Activated naive CD8-positive, alpha-beta T cell treated with anti-CD3 and anti-CD28 coated beads, Interleukin-2, amount 10 ng/mL, durations not matched to agents 7 days and 5 days (primary cell): ENCODE measurements around the gene MRAP2. TPM values are rescaled to one million over a fixed set of nuclear protein-coding genes. Genes with fewer than 3 reads are reported as not detected.

Experiments
- ATAC-seq: fragments of 150-1000 bp; cut with Tn5 transposase; one replicate; pipeline ENCODE4 v1.10.0; 2021; ENCODE audit warnings: low read depth, moderate library complexity
- POLR2A ChIA-PET: fragments of 350-600 bp; sonication (Branson Sonifier 250); formaldehyde crosslinking; loops from one replicate; lab custom pipeline; 2021; ENCODE audit warnings: antibody characterized with exemption; lab: Charles Lee
- DNase-seq: peaks from one replicate; pipeline ENCODE4 v3.0.0; 2021
- H3K27ac Mint-ChIP-seq: one replicate; pipeline ENCODE4 v1.8.0; 2022; ENCODE audit warnings: mild to moderate bottlenecking, mixed read lengths
- H3K27me3 Mint-ChIP-seq: one replicate; pipeline ENCODE4 v1.8.0; 2022; ENCODE audit warnings: mild to moderate bottlenecking, moderate library complexity, mixed read lengths
- H3K36me3 Mint-ChIP-seq: one replicate; pipeline ENCODE4 v1.8.0; 2021; ENCODE audit warnings: mild to moderate bottlenecking, mixed read lengths
- H3K4me1 Mint-ChIP-seq: one replicate; pipeline ENCODE4 v1.8.0; 2021; ENCODE audit warnings: mixed read lengths
- H3K4me3 Mint-ChIP-seq: one replicate; pipeline ENCODE4 v1.8.0; 2022; ENCODE audit warnings: mild to moderate bottlenecking, moderate library complexity, mixed read lengths
- H3K9me3 Mint-ChIP-seq: one replicate; pipeline ENCODE4 v1.8.0; 2021; ENCODE audit warnings: mixed read lengths
- total RNA-seq, 2 experiments: library from RNA; stranded (reverse); gene quantifications; one replicate each; pipeline ENCODE4 v1.2.3, GENCODE V29; 2021

The MRAP2 gene
- total RNA-seq, 2 experiments from 2014 or later: not detected

- no peak for DNase-seq
- Mint-ChIP-seq H3K4me3 (no peak overlapping the region), H3K36me3 (peaks cover 13% of the 10 kb centered on the region), H3K4me1 (no peaks in the 10 kb centered on the region), H3K9me3 (peaks cover 8% of the 10 kb centered on the region), H3K27me3 (no peaks in the 10 kb centered on the region), H3K27ac (no peak overlapping the region)
- POLR2A ChIA-PET: no interaction called here
- ATAC-seq: no peak
Observed at GRCh38 chr6:84136364-84137050, 102.9 kb downstream of the MRAP2 start.

- H3K9me3 Mint-ChIP-seq: peaks cover 6% of the 10 kb centered on the region
- no peaks in the 10 kb centered on the region for H3K27me3 Mint-ChIP-seq
- H3K4me1 Mint-ChIP-seq: no peaks in the 10 kb centered on the region
- peaks cover 13% of the 10 kb centered on the region for H3K36me3 Mint-ChIP-seq
- H3K27ac Mint-ChIP-seq: no peak overlapping the region
- no peak for DNase-seq
- H3K4me3 Mint-ChIP-seq: no peak overlapping the region
- no peak for ATAC-seq
- POLR2A ChIA-PET: no interaction called here
Observed at GRCh38 chr6:84137051-84137375, 103.4 kb downstream of the MRAP2 start.

GRCh38 chr6:84137989-84138575 lies 104.5 kb downstream of the MRAP2 start:
- DNase-seq: no peak
- H3K36me3 Mint-ChIP-seq: peaks cover 7% of the 10 kb centered on the region
- no peaks in the 10 kb centered on the region for H3K9me3 Mint-ChIP-seq
- no peak overlapping the region for H3K4me3 Mint-ChIP-seq
- no peaks in the 10 kb centered on the region for H3K4me1 Mint-ChIP-seq
- H3K27me3 Mint-ChIP-seq: no peaks in the 10 kb centered on the region
- POLR2A ChIA-PET: no interaction called here
- H3K27ac Mint-ChIP-seq: no peak overlapping the region
- no peak for ATAC-seq

GRCh38 chr6:84139311-84139710 lies 105.7 kb downstream of the MRAP2 start:
- H3K4me1 Mint-ChIP-seq: no peaks in the 10 kb centered on the region

More at GRCh38 chr6:84139311-84139710, 105.7 kb downstream of the MRAP2 start:
- Mint-ChIP-seq H3K36me3 (peaks cover 4% of the 10 kb centered on the region), H3K4me3 (no peak overlapping the region), H3K9me3 (no peaks in the 10 kb centered on the region), H3K27ac (no peak overlapping the region), H3K27me3 (no peaks in the 10 kb centered on the region)
- POLR2A ChIA-PET: no interaction called here
- ATAC-seq: no peak
- no peak for DNase-seq

Other genes with a start within 250 kb of the MRAP2 start
- not detected for gene RIPPLY2, start 180.4 kb upstream of the MRAP2 start, total RNA-seq
- 10 to 100 TPM; 28.9 to 30.4 TPM for gene CYB5R4, start 174.1 kb upstream of the MRAP2 start, total RNA-seq
- gene CEP162, start 193.9 kb downstream of the MRAP2 start, total RNA-seq: 1 to 10 TPM; 8.3 to 9.4 TPM